ENCODE measurements around the gene SLC39A9. TPM values are rescaled to one million over a fixed set of nuclear protein-coding genes. Genes with fewer than 3 reads are reported as not detected.

The SLC39A9 gene
- total and polyA plus RNA-seq, 10 donors, result 11.8 to 55.8 (median 46.2) TPM

- H3K36me3 ChIP-seq, result peaks cover 0 to 56% (median 27%) of the 10 kb centered on the region in 6 donors
- H3K9me3 ChIP-seq, result peaks cover 0 to 13% (median 3%) of the 10 kb centered on the region in 8 donors
- H3K27ac ChIP-seq, result no peak overlapping the region
- peaks cover 0 to 2% (median 0%) of the 10 kb centered on the region in 6 donors for H3K4me1 ChIP-seq
- H3K27me3 ChIP-seq (replicated peaks in 1 of 7), result no peaks in the 10 kb centered on the region
- intact Hi-C loops (cut with DNase I; ENCODE audit: low total_unique reads), result no loop called here
- no peak for TF ChIP-seq POLR2AphosphoS5 (IDR thresholded peaks at IDR 0.05)
- TF ChIP-seq POLR2A (IDR thresholded peaks at IDR 0.05), result no peak
- TF ChIP-seq CTCF (IDR thresholded peaks at IDR 0.05 in 8 of 11, conservative IDR thresholded peaks at IDR 0.05 in 3 of 11), result no peak
- no peak overlapping the region for H3K4me3 ChIP-seq
- no peak for DNase-seq
Measured at GRCh38 chr14:69374235-69374634, 24.3 kb upstream of the SLC39A9 start.

- WGBS, 5 donors, result 87 to 98% (median 97%) methylated on average over 3 of the region's 3 CpGs
- Histone ChIP-seq H3K4me3 (no peak overlapping the region), H3K4me1 (peaks cover 0 to 2% (median 0%) of the 10 kb centered on the region in 6 donors), H3K27ac (no peak overlapping the region), H3K9me3 (peaks cover 0 to 13% (median 3%) of the 10 kb centered on the region in 8 donors), H3K27me3 (replicated peaks in 1 of 7) (no peaks in the 10 kb centered on the region), H3K36me3 (peaks cover 0 to 66% (median 34%) of the 10 kb centered on the region in 6 donors)
- DNase-seq, result no peak
- TF ChIP-seq CTCF (IDR thresholded peaks at IDR 0.05 in 8 of 11, conservative IDR thresholded peaks at IDR 0.05 in 3 of 11), result no peak
- TF ChIP-seq POLR2AphosphoS5 (IDR thresholded peaks at IDR 0.05), result no peak
- TF ChIP-seq POLR2A (IDR thresholded peaks at IDR 0.05), result no peak
- intact Hi-C loops (cut with DNase I; ENCODE audit: low total_unique reads), result no loop called here
Measured at GRCh38 chr14:69375182-69375581, 23.3 kb upstream of the SLC39A9 start.

- peaks cover 0 to 13% (median 3%) of the 10 kb centered on the region in 8 donors for H3K9me3 ChIP-seq
- WGBS, 5 donors, result 95 to 98% (median 97%) methylated on average over 5 of the region's 5 CpGs
- H3K4me3 ChIP-seq, result no peak overlapping the region
- peak overlapping the region in 2 of 8 donors; percentile 59 to 72 for H3K27ac ChIP-seq
- no peaks in the 10 kb centered on the region for H3K27me3 ChIP-seq (replicated peaks in 1 of 7)
- peaks cover 0 to 2% (median 0%) of the 10 kb centered on the region in 6 donors for H3K4me1 ChIP-seq
- intact Hi-C loops (cut with DNase I; ENCODE audit: low total_unique reads), result no loop called here
- DNase-seq, result no peak
- TF ChIP-seq POLR2A (IDR thresholded peaks at IDR 0.05) (no peak), CTCF (IDR thresholded peaks at IDR 0.05 in 8 of 11, conservative IDR thresholded peaks at IDR 0.05 in 3 of 11) (no peak), POLR2AphosphoS5 (IDR thresholded peaks at IDR 0.05) (no peak)
- peaks cover 0 to 71% (median 37%) of the 10 kb centered on the region in 6 donors for H3K36me3 ChIP-seq
Measured at GRCh38 chr14:69375722-69376121, 22.8 kb upstream of the SLC39A9 start.

GRCh38 chr14:69376439-69376838 is 22.1 kb upstream of the SLC39A9 start:
- H3K9me3 ChIP-seq, result peaks cover 0 to 13% (median 3%) of the 10 kb centered on the region in 8 donors
- intact Hi-C loops (cut with DNase I; ENCODE audit: low total_unique reads), result no loop called here
- TF ChIP-seq POLR2AphosphoS5 (IDR thresholded peaks at IDR 0.05) (no peak), CTCF (IDR thresholded peaks at IDR 0.05 in 8 of 11, conservative IDR thresholded peaks at IDR 0.05 in 3 of 11) (no peak), POLR2A (IDR thresholded peaks at IDR 0.05) (no peak)
- H3K27ac ChIP-seq, result peak overlapping the region in 3 of 8 donors; percentile 58 to 72 (median 59)
- no peaks in the 10 kb centered on the region for H3K27me3 ChIP-seq (replicated peaks in 1 of 7)
- DNase-seq, result no peak
- peaks cover 0 to 2% (median 0%) of the 10 kb centered on the region in 6 donors for H3K4me1 ChIP-seq
- peaks cover 0 to 78% (median 40%) of the 10 kb centered on the region in 6 donors for H3K36me3 ChIP-seq
- H3K4me3 ChIP-seq, result no peak overlapping the region
